Testis (tissue), 3 donors: ENCODE data around the gene RNASE13. TPM values are rescaled to one million over a fixed set of nuclear protein-coding genes. Genes with fewer than 3 reads are reported as not detected.
A peak's percentile ranks its signal among the peaks of the same experiment; 100 is the strongest.
"Not testable (repeated sequence)": the region's sequence is repeated elsewhere in the genome, so short reads cannot be mapped to it uniquely, and the experiment has no call there.

Experiments used
- DNase-seq: peaks from one replicate; pipeline ENCODE4 v3.0.0-alpha.2; 2019
- H3K27ac ChIP-seq, 2 donors: fragments of 200-600 bp; sonication (generic); one replicate each; pipeline ENCODE4 v1.5.1; 2019
- H3K27me3 ChIP-seq: fragments of 200-600 bp; sonication (generic); one replicate; pipeline ENCODE4 v1.5.1; 2019
- H3K36me3 ChIP-seq: fragments of 200-600 bp; sonication (generic); one replicate; pipeline ENCODE4 v1.5.1; 2017; ENCODE audit warnings: low read depth; ENCODE audit errors: missing control alignments
- H3K4me1 ChIP-seq: fragments of 200-600 bp; sonication (generic); one replicate; pipeline ENCODE4 v1.5.1; 2019
- H3K4me3 ChIP-seq, 2 donors: fragments of 200-600 bp; sonication (generic); one replicate each; pipeline ENCODE4 v1.5.1; 2017 to 2019
- H3K9me3 ChIP-seq: fragments of 200-600 bp; sonication (generic); one replicate; pipeline ENCODE4 v1.5.1; 2017
- CTCF ChIP-seq, 3 experiments: fragments of 450-650 bp in 2 of 3; fragments of 200-600 bp in 1 of 3; sonication (generic) in 1 of 3; IDR thresholded peaks; one replicate each; pipeline ENCODE4 v1.5.1; 2016 to 2019; ENCODE audit warnings: antibody characterized with exemption in 3 of 3, mild to moderate bottlenecking in 2 of 3, moderate library complexity in 1 of 3
- POLR2A ChIP-seq: fragments of 450-650 bp; IDR thresholded peaks from one replicate; pipeline ENCODE4 v1.6.1; 2017; ENCODE audit warnings: antibody characterized with exemption, mild to moderate bottlenecking, moderate library complexity
- WGBS, 2 donors: methylation state at CpG; one replicate each; pipeline ENCODE4 v1.1.5; 2018; 5-methylcytosine and 5-hydroxymethylcytosine counted together
- intact Hi-C: fragments of 100-400 bp; cut with DNase I; formaldehyde crosslinking; loops from one replicate; pipeline ENCODE4 v1.15.1; 2023; ENCODE audit warnings: low total_unique reads
- polyA plus RNA-seq: library from polyadenylated mRNA; stranded (reverse); fragments of 350-450 nt; fragmentation: Illumina TruSeq; extraction: RNeasy Lipid Tissue Mini Kit (QIAGEN cat#74804); gene quantifications from one replicate; pipeline ENCODE4 v1.2.3, GENCODE V29; 2014; ENCODE audit warnings: low read depth, low replicate concordance; ENCODE audit not compliant: insufficient read depth
- total RNA-seq, 2 donors: library from RNA; depleted of rRNA; stranded (reverse); fragments of >200 nt; gene quantifications; one replicate each; pipeline ENCODE4 v1.2.3, GENCODE V29; 2016

Gene RNASE13
- total and polyA plus RNA-seq, 3 donors from 2014 or later, result not detected

GRCh38 chr14:21014761-21015190 lies 19.8 kb downstream of the RNASE13 start:
- no peaks in the 10 kb centered on the region for H3K27me3 ChIP-seq
- peak; percentile 89 to 97 (median 90) for TF ChIP-seq CTCF (IDR thresholded peaks at IDR 0.05)
- no peak for TF ChIP-seq POLR2A
- no peak overlapping the region for H3K27ac ChIP-seq
- no peaks in the 10 kb centered on the region for H3K36me3 ChIP-seq
- WGBS, 2 donors, result 7 to 9% methylated on average over 4 of the region's 4 CpGs
- no peaks in the 10 kb centered on the region for H3K9me3 ChIP-seq
- H3K4me3 ChIP-seq, result no peak overlapping the region
- intact Hi-C loops, result loop anchor here (10.0 kb wide), 1 partner anchor 80 kb away; the partner anchor contains the start of gene ZNF219
- H3K4me1 ChIP-seq, result peaks cover 3% of the 10 kb centered on the region
- DNase-seq, result peak; percentile 92

- intact Hi-C loops, result loop anchor here (10.0 kb wide), 1 partner anchor 84 kb away; the partner anchor contains the start of gene ZNF219
- H3K4me1 ChIP-seq, result peaks cover 3% of the 10 kb centered on the region
- WGBS, 2 donors, result 73 to 81% methylated on average over 1 of the region's 1 CpG
- no peak overlapping the region for H3K4me3 ChIP-seq
- H3K27me3 ChIP-seq, result no peaks in the 10 kb centered on the region
- no peaks in the 10 kb centered on the region for H3K36me3 ChIP-seq
- no peak overlapping the region for H3K27ac ChIP-seq
- TF ChIP-seq CTCF (IDR thresholded peaks at IDR 0.05) (no peak), POLR2A (no peak)
- no peak for DNase-seq
- no peaks in the 10 kb centered on the region for H3K9me3 ChIP-seq
These were observed 23.5 kb downstream of the RNASE13 start for GRCh38 chr14:21011136-21011535.

GRCh38 chr14:21009721-21010120 lies 24.9 kb downstream of the RNASE13 start:
- H3K4me1 ChIP-seq, H3K36me3 ChIP-seq, H3K9me3 ChIP-seq, H3K4me3 ChIP-seq, DNase-seq, H3K27ac ChIP-seq, H3K27me3 ChIP-seq: not testable (repeated sequence)
- 82 to 85% methylated on average over 3 of the region's 3 CpGs for WGBS, 2 donors
- intact Hi-C loops, result loop anchor here (10.0 kb wide), 1 partner anchor 85 kb away; the partner anchor contains the start of gene ZNF219

GRCh38 chr14:21003788-21004346 lies 30.7 kb downstream of the RNASE13 start:
- no peaks in the 10 kb centered on the region for H3K27me3 ChIP-seq
- WGBS, 2 donors, result 64 to 69% methylated on average over 14 of the region's 14 CpGs
- no peak for TF ChIP-seq POLR2A
- TF ChIP-seq CTCF (IDR thresholded peaks at IDR 0.05), result no peak
- DNase-seq, result no peak
- no peaks in the 10 kb centered on the region for H3K4me1 ChIP-seq
- H3K9me3 ChIP-seq, result no peaks in the 10 kb centered on the region
- H3K4me3 ChIP-seq, result no peak overlapping the region
- H3K27ac ChIP-seq, result peak overlapping the region in 1 of 2 donors; percentile 50
- intact Hi-C loops, result no loop called here
- no peaks in the 10 kb centered on the region for H3K36me3 ChIP-seq

GRCh38 chr14:21001218-21001617 lies 33.4 kb downstream of the RNASE13 start:
- intact Hi-C loops, result no loop called here
- H3K9me3 ChIP-seq, result no peaks in the 10 kb centered on the region
- H3K4me1 ChIP-seq, result no peaks in the 10 kb centered on the region
- no peaks in the 10 kb centered on the region for H3K36me3 ChIP-seq
- no peak overlapping the region for H3K4me3 ChIP-seq
- WGBS, 2 donors, result 80 to 82% methylated on average over 7 of the region's 7 CpGs
- TF ChIP-seq CTCF (IDR thresholded peaks at IDR 0.05) (no peak), POLR2A (no peak)
- no peak for DNase-seq
- no peak overlapping the region for H3K27ac ChIP-seq
- H3K27me3 ChIP-seq, result no peaks in the 10 kb centered on the region
